HG03135 (cell line): ENCODE measurements around the gene PTPRU.

Source experiments
- ATAC-seq: cut with Tn5 transposase; IDR thresholded peaks from one replicate; pipeline ENCODE4 v1.9.1; 2021; ENCODE audit warnings: mild to moderate bottlenecking, moderate library complexity; ENCODE audit not compliant: unreplicated experiment

The PTPRU gene

DNA sequence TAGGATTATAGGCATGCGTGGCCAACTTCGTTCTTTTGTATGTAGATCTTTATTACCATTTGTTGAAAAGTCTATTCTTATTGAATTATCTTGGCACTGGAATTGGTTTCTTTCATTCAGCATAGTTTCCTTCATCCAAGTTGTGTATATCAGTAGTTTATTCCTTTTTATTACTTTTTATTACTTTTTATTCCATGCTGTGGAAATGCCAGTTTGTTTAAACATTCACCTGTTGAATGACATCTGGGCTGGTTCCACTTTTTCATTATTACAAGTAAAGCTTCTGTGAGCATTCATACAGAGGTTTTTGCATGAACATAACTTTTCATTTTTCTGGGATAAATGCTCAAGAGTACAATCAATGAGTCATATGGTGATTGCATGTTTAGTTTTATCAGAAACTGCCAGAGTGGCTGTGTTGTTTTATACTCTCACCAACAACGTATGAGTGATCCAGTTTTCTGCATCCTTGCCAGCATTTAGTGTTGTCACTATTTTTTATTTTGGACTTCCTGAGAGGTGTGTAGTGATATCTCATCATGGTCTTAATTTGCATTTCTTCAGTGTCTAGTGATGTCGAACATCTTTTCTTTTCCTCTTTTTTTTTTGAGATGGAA is 28.6 kb downstream of the PTPRU start:
- ATAC-seq, result no peak

DNA sequence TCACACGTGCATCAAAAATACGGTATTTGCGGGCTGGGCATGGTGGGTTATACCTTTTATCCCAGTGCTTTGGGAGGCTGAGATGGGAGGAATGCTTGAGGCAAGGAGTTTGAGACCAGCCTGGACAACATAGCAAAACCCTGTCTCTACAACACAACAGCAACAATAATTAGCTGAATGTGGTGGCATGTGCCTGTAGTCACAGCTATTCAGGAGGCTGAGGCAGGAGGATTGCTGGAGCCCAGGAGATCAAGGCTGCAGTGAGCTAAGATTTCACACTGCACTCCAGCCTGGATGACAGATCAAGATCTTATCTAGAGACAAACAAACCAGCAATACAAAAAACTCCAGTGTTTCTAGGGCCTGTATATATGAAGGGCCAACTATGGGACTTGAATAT is 30.6 kb downstream of the PTPRU start:
- ATAC-seq, result no peak

DNA sequence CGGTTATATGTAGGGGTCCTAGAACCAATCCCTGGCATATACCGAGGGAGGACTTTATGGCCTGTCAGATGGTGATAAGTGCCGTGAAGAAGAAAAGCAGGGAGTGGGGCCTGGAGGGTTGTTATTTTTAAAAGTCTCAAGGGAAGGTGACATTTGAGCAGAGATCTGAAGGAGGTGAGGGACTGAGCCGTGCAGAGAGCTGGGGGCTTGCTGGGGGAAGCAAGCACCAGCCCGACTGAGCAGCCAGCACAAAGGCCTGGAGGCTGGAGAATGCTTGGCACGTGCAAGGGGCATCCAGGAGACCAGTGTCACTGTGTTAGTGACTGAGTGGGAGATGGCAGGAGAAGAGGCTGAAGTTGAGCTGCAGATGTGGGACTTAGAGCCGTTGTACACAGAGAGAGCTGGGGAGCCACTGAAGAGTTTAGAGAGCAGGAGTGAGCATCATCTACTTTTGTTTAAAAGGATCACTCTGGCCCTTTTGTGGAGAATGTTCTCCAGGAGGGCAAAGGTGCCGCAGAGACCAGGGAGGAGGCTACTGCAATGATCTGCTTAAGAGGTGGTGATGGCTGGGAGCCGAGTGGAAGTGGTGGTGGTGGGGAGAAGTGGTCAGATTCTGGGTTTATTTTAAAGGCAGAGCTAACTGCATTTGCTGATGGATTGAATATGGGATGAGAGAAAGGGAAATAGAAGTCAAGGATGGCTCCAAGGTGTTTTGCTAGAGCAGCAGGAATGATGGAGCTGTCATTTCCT is 31.2 kb downstream of the PTPRU start:
- ATAC-seq, result no peak

DNA sequence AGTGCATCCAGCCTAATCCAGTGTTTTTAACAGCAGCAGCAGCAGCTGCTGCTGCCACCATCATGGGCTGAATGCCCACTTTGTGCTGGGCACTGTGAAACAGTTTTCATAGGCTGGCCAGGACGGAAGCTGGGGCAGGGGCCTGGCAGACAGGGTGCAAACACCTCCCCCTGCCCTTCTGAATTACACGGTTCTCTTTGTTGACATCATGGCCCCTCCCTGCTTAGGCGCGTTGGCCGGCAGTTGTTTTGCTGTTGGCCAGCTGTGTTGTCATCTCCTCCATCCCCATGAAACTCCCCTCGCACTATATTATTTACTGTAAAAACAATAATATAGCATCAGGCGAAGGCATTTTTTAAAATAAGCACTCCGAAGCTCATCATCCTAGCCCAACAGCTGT is 33.1 kb downstream of the PTPRU start:
- no peak for ATAC-seq

DNA sequence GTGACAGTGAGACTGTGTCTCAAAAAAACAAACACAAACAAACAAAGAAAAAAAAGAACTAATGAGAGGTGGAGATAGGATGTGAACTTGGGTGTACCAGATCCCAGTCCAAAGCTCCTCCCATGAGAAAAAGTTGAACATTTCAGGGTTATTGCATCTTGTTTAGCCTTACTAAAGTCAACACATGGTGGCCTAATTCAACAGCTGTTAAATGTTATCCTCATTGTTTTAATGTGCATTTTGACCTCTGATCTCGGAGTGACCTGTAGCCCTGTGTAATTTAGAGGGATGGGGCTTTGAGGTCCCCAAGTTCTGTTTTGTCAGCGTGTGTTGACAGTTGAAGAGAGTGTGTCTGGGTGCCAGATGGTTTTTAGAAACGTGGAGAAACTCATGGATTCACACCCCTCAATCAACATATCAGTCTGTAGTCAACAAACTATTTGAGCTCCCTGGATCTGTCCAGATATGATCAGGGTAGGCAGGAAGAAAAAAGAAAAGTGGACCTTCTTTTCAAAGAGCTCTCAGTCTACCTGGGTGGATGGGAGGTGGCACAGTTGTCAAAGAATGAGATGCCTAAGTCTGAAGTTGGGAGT is 34.7 kb downstream of the PTPRU start:
- ATAC-seq, result no peak

DNA sequence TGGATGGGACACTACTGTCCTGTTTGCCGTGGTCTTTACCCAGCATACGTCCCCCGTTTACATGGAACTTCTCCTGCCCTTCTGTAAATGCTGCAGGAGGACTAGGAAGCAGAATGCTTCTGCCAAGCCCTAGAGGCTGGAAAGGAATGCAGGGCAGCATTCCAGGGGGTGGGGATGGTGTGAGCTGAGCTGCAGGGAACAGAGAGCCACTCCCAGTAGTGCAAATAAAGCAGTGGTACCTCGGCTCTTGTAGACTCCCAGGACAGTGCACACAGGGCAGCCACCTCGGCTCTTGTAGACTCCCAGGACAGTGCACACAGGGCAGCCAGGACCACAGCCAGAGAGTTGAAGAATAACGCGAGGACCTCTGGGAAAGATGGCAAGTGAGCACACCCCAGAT is 35.4 kb downstream of the PTPRU start:
- no peak for ATAC-seq

DNA sequence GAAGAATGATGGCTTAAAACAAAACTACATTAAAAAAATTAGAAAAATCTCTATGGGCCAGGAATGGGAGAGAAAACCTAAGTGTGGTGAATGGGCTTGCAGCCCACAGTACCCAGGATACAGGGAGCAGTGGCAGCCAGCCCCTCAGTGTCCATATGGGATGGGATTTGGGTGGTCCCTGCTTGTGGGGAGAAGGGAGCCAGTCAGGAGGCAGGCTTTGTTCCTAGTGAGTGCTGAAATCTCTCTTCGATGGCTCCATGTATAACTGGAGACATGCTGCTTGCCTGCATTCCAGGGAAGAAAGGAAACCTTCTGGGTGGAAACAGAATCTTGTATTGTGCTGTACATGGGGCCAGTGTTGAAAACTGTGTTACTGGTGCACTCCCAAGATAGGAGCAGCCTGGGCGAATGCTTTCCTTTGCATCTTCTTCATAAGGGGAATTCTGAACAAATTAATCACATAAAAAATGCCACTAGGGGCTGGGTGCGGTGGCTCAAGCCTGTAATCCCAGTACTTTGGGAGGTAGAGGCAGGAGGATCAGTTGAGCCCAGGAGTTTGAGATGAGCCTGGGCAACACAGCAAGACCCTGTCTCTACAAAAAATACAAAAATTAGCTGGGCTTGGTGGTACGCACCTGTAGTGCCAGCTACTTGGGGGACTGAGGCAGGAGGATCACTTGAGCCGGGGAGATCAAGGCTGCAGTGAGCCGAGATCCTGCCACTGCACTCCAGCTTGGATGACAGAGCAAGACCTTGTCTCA is 36.0 kb downstream of the PTPRU start:
- ATAC-seq, result no peak

DNA sequence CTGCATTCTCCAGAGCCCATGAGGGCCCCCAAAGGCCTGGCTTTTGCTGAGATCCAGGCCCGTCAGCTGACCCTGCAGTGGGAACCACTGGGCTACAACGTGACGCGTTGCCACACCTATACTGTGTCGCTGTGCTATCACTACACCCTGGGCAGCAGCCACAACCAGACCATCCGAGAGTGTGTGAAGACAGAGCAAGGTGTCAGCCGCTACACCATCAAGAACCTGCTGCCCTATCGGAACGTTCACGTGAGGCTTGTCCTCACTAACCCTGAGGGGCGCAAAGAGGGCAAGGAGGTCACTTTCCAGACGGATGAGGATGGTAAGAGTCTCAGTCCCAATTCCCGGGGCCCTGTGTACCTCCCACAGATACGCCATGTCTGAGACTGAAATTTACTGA is 39.1 kb downstream of the PTPRU start:
- no peak for ATAC-seq

DNA sequence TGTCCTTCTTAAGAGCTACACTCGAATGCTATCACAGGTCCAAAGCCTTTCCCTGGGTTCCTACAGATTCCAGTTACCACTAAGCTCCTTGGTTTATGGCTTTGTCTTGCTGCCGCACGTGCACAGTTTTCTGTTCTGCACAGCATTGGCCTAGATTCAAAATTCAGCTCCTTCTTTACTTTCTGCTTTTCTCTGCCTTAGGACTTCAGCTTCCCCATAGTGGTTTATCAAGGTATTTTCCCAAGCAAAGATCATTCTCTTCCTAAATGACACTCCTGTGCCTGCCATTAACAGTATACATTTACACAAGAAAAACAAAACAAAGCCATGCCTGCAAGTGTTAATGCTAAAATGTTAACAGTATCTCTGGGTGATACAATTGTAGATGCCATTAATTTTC is 41.8 kb downstream of the PTPRU start:
- no peak for ATAC-seq

DNA sequence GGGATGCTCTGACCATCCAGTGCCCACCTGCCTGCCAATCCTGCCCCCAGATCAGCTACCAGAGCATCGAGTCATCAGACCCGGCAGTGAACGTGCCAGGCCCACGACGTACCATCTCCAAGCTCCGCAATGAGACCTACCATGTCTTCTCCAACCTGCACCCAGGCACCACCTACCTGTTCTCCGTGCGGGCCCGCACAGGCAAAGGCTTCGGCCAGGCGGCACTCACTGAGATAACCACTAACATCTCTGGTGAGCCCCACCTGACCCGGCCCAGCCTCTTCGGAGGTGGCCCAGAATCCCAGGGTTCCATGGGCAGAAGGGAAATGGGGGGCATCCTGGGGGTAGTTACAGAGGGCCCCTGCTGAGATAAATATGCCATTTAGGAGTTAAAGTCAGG is 43.1 kb downstream of the PTPRU start:
- no peak for ATAC-seq

DNA sequence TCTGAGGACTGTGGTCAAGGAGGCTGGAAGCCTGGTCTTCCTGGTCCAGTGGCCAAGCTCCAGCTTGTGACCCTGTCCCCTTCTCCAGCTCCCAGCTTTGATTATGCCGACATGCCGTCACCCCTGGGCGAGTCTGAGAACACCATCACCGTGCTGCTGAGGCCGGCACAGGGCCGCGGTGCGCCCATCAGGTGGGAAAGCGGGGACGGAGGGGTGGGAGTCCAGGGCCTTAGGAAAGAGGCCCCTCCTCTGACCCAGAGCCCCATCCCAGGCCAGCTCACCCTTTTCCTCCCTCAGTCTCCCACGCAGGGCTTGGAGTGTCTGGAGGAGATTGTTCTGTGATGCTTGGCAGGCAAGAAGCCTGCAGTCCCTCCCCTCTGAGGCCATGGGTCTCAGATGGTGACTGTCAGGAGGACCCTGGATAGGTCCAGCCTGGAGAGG is 43.6 kb downstream of the PTPRU start:
- ATAC-seq, result no peak

DNA sequence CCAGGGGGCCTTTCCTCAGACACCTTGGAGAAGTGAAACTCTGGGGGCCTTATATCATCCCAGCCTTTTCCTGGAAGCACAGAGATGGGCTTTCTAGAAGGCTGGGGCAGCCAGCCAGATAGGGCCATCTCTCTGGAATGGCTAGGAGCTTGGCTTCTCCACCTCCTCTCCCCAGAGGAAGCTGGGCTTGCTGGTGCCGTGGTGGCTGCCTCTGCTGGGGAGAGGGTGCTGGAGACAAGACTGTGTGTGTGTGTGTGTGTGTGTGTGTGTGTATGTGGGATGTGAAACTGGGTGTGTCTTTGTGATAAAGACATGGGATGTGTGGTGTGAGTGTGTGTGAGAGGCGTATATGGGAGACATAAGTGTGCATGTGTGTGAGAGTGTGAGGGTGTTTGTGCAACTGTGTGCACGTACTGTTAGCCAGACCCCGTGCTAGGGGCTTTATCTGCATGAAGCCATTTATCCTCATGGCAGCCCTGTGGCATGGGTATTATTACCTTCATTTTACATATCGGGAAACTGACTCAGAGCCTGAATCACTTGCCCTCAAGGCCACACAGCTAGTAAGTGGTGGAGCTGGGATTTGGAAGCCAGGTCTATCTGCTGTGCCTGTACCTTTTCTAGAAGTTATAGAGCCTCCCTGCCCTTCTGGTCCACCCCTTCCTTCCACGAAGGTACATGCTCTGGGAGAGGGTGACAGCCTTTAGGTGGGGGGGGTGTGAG is 44.2 kb downstream of the PTPRU start:
- no peak for ATAC-seq

DNA sequence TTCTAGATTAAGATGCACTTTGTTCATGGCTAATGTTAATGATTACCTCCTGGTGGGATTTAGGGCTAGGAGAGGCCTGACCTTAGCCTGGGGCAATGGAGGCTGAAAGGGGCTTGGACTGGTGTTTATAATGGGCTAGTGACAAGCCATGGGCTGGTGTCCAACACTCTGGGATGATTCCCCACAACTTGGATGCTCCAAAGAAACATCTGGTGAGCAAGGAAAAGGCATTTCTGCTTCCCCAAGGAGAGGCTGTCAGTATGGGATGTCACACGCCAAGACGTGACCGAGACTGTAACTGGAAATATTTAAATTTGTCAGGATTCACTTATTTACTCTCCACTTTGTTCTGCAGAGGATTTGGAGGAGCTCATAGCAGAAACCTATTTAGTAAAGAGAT is 45.2 kb downstream of the PTPRU start:
- ATAC-seq, result no peak

DNA sequence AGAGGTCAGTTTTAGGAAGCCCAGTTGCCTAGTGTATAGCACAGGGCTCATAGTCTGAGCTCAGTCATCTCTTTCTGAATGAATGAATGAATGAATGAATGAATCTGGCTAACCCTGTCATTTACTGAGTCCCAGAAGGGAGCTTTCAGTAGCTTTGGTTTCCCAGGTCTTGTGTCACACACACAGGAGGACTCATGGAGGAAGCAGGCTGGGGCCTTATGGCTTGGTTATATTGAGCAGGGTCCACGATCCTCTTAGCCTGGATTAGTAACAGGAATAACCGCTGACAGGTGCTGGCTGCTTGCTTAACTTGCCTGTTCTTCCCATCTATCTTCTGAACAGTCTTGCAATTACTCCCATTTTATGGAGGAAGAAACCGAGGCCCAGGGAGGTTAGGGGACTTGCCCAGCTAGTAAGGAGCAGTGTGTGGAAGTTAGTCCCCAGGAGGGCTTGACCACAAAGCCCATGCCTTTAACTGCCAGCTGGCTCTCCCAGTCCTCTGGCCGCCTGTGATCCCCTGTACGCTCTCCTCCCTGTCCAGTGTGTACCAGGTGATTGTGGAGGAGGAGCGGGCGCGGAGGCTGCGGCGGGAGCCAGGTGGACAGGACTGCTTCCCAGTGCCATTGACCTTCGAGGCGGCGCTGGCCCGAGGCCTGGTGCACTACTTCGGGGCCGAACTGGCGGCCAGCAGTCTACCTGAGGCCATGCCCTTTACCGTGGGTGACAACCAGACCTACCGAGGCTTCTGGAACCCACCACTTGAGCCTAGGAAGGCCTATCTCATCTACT is 46.0 kb downstream of the PTPRU start:
- no peak for ATAC-seq

DNA sequence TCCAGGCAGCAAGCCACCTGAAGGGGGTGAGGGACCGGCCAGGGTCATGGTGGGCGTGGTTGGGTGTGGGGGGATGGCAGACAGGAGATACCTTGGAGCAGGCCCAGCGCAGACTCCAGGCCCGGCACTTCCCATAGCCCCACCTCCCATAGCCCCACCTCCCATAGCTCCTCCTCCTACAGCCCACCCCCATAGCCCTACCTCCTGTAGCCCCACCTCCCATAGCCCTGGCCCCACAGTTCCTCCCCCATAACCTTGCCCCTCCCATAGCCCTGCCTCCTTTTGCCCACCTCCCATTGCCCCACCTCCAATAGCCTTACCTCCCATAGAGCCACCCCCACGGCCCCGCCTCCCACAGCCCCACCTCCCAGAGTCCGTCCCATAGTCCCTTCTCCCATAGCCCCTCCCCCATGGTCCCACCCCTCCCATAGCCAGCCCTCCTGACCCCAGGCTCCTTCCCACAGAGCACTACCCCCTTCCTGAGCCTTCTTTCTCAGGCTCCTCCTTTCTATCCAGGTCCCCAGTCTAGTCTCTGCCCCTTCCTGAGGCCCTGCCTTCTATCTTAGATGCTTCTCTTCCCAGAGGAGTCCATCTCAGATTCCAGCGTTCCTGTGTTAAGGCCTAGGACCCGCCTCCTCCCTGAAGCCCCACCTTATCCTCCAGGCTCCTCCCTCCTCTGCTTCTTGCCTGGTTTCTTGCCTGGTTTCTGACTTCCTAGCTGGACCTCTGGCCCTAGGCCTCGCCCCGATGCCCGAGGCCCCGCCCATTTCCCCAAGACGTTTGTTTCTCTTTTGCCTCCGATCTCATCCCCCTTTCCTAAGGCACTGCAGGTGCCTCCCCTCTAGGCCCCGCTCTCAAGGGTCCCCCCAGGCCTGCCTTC is 46.8 kb downstream of the PTPRU start:
- ATAC-seq, result no peak

DNA sequence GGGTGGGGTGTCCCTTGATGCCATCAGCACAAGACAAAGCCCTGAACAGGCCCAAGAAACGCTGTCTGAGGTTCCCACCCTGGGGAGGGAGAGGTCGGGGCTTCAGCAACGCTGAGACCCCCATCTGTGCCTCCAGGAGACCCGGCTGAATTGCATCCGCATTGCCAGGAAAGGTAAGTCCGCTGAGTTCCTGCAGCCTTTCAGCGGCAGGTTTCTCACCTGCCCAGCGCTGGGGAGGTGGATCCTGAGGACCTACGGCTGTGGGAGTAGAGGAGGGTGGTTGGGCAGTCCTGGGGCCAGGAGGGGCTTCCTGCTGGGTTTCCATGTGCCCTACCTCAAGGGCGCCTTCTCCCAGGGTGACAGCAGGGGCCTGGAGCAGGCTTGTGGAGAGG is 47.5 kb downstream of the PTPRU start:
- no peak for ATAC-seq

DNA sequence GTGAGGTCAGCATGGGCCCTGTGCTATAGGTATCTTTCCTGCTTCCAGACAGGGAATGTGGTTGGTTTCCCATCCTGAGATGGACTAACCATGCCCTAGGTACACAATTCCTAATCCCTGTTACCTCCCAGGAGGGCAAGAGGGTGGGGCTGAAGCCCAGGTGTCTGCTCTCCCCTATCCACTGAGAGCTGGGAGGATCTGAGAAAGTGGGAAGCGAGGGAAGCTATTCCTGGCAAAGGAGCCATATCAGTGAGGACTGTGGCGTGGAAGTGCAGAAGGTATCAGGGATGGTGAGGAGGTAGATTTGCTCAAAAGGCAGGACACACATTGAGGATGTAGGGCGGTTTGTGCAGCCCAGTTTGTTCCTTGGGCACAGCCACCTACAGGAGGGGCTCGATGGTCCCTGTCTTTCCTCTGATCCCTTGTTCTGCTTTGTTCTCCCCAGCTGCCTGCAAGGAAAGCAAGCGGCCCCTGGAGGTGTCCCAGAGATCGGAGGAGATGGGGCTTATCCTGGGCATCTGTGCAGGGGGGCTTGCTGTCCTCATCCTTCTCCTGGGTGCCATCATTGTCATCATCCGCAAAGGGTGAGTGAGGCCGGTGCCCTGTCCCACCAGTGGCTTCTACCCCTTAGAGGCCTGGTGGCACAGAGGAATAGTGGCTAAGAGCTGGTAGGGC is 48.1 kb downstream of the PTPRU start:
- ATAC-seq, result no peak

DNA sequence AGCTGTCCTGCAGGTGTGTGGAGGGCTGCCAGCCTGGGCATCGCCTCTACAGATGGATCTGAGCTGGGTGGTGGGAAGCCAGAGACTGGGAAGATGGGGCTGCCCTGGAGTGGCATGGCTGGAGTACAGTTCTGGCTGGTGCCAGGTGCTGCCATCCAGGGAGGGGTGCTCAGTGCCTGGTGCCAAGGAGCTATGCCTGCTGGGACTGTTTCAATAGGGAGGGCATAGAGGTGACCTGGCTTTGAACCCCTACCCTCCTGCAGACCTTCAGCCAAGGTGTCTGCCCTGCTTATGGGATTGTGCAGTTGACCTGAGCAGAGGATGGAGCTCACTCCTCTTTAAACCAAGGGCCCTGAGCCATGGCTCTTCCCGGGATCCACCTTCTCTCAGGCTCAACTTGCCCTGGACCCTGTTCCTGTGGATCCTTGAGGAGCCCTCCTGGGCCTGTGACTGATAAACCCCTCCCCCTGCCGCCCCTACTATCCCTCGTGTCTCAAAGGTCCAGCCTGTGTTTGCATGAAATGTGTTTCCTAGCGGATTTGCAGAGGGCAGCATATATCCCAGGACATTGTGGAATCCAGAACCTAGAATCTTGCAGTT is 48.7 kb downstream of the PTPRU start:
- no peak for ATAC-seq
